GM19023 (cell line): Measurements from ENCODE around the gene SPATA3.

ENCODE experiments used
- ATAC-seq: cut with Tn5 transposase; IDR thresholded peaks from one replicate; pipeline ENCODE4 v1.9.1; 2021; ENCODE audit warnings: mild to moderate bottlenecking, moderate library complexity; ENCODE audit not compliant: unreplicated experiment

SPATA3 gene

DNA sequence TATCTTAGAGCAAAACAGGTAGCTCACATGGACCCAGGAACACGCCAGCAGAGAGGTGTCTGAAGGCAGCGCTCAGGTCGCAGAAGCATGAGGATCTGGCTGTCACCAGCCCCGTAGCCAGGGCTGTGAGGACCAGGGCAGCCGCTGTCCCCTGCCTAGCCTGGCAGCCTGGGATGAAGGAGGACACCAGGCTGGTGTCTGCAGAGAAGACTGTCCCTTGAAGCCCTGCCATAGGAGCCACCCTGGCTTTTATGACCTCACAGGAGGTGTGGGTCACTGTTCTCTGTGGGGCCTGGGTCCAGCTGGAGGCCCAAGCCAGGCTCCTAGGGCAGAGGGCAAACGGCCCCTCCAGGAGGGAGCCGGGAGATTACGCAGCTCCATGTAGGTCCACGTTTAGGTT, at the start of gene SPATA3:
TSS of gene SPATA3 (plus strand) at position 301 of the 400 bp plus-strand sequence. CDS start 113 bp downstream, outside the sequence.
- no peak for ATAC-seq

DNA sequence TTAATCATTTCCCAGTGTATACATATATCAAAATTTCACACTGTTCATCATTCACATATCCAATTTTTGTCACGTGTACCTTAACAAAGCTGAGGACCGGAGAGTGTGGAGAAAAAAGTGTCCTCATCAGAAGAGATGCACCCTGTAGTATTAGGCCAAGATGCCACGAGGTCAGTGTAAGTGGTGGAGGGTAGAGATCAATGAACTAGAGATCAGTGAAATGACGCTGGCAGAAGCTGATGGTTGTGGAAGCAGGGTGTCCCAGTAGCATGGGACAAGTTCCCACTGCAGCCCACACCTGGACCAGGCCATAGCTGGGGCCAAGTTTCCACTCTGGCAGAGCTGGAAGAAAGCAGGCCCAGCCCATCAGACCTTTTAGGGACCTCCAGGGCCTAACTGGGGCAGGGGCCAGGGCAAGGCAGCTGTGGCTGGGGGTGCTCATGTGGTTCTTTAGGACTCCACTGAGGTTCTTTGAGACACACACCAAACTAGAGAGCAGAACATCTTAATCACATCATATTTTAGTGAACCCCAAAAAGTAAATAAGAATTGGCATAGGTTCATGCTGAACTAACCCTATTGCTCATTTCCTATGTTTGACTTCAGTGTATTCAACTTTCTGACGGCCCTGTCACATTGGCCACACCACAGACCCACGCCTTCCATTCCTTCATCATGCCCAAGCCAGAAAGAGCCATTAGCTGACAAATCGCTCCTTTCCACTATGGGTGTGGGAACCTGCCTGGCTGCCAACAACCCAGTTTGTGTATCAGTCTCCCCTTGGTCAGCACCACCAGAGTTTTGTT, 49.3 kb upstream of the SPATA3 start:
- ATAC-seq: no peak

DNA sequence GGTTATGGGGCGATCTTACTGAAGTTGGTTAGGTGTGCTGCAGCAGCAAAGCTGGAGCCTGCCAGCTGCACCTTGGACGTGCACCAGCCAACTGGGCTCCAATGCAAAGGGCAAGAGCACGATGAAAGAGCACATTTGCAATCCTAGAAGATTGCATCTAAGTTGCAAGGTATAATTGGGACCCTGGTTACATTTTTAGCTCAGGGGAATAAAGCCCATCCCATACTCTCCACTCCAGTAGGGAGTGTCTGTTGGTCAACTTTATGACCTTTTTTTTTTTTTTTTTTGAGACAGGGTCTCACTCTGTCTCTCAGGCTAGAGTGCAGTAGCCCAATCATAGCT, 48.7 kb upstream of the SPATA3 start:
- ATAC-seq: no peak

DNA sequence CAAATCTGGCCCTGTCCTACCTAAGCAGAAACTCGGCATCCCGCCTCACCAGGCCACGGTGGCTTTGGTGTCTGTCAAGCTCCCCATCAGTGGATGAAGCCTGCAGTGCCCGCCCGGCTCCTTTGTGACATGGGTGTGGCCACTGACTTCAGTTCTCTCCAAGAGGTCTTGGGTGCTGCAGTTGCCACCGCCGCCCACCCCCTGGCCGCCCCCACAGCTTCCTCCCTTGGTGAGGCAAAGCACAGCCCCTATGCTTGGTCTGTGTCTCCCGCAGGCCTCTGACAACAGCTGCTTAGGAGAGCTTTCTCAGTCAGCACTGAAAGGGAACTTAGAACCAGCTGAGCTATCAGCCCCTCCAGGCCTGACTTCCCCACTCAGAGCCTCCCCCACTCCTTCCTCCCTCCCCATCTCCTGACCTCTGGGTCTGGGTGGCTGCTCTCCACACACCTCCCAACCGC, 48.0 kb upstream of the SPATA3 start:
- peak; percentile 32 for ATAC-seq

DNA sequence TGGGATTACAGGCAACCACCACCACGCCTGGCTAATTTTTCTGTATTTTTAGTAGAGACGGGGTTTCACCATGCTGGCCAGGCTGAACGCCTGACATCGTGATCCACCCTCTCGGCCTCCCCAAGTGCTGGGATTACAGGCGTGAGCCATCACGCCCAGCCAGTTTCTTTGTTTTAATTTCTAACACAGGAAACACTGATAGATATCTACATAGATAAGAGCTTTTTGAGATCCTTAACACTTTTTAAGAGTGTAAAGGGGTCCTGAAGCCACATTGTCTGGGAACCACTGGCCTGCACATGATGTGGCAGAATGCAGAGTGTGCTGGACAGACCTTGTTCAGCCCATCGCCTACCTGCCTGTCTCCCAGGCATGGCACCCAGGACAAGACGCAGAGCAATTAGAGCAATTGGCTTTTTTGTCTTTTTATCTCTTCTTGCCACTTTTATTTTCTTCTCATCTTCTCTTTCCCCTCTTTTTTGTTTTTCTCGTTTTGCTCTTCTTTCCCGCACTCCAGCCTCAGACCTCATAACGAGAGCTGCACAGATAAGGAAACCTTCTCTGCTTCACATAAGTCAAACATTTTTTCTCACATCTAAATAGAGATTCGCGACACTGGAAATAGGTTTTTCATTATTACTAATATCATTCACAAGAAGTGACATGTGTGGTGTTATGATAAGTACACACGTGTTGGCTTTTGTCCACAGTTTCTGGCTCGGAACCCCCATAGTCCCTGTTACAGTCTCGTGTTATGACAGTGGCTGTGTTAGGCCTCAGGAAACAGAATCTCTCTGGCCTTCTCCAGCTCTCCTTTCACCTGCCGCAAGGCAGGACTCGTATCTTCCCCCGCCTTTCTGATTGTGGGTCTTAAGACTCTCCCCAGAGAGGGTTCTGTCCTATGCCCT, 45.7 kb upstream of the SPATA3 start:
- peak; percentile 57 for ATAC-seq

DNA sequence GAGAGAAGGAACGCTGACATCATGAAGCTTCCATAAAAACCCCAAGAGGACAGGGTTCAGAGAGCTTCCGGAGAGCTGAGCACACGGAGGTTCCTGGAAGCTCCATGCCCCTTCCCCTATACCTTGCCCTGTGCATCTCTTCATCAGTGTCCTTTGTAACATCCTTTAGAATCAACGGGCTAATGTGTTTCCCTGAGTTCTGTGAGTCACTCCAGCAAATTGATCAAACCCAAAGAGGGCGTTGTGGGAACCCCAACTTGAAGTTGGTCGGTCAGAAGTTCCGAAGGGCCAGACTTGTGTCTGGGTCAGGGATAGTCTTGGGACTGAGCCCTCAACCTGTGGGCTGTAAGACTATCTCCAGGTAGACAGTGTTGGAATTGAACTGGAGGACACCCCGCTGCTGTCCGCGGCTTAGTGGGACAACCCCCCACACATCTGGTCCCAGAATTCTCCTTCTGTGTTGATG, 45.0 kb upstream of the SPATA3 start:
- ATAC-seq: no peak

DNA sequence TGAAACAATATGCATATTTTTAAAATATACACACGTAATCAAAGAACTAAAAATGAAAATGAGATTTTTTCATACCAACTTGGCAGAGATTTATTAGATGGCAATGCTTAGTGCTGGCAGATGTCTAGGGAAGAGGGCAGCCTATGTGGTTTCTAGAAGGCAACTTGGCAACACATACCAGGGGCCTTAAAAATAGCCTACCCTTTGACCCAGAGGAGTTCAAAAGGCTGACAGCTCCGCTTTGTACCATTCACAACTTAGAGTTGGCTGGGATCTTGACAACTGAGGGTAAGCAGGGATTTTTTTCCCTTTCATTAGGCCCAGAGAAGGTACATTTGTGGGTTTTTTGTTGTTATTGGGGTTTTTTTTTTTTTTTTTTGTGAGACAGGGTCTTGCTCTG, 44.5 kb upstream of the SPATA3 start:
- ATAC-seq: no peak

DNA sequence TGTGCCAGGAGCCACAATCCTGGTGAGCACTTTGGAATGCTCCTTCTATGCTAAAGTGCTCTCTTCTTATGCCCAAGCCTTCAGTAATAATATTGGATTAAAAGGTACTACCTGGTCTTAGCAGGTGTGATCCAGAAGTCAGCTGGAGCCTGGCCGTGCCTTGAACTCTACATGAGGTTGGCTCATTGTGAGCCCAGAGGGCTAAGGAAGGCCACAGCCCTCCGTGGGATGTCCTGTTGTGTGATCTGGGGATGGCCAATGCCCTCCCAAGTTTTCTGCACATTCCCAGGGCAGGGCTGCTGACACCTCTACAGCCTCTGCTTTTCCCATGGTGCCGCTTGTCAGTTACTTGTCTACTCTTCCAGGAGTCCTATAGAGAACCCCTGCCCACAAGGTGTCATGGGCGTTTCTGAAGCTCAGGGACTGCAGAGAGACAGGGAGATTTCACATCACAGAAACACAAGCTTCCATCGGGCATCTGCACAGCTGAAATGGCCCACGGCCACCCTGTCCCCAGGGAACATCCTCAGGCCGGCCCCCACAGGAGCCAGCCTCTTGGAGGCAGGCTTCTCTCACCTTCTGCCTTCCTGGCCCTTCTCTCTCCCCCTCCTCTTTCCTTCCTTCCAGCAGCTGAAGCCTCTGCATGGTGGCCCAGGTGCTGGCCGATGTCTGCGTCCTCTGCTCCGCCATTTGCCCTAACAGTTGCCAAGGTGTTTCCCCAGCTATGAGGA, 43.5 kb upstream of the SPATA3 start:
- ATAC-seq: no peak

DNA sequence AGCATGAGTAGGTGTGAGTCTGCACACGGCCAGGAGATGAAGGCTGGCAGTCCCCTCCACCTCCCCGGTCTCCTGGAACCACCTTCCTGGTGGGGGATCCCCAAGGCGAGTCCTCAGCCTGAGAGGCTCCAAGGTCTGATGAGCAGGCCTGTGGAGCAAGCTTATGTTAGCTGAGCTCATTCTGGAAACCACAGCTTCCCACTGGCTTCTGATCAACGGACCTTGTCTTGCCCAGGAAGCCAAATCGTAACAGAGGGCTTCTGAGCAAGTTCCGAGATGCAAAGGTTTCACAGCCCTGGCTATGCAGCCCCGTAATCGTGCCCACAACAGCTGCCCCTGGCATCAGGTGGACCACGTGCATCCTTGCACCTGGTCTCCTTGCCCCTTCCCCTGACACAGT, 42.1 kb upstream of the SPATA3 start:
- no peak for ATAC-seq

DNA sequence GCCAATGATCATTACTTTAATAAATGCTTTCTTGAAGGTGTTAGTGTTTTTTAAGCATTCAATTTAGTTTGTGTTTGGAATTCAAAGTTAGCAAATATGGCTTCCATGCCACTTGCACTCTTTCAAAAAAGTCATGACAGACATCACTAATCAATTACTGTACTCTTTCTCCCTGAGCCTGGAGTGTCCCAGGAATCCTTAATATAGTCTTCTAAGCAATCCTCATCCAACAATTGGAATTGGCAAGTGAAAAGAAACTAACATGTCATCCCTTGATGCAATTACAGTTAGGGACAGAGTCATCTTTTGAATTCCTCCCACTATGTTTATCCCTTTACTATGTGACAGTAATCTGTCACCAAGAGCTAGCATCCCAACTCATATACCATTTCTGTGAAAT, 41.2 kb upstream of the SPATA3 start:
- ATAC-seq: no peak

DNA sequence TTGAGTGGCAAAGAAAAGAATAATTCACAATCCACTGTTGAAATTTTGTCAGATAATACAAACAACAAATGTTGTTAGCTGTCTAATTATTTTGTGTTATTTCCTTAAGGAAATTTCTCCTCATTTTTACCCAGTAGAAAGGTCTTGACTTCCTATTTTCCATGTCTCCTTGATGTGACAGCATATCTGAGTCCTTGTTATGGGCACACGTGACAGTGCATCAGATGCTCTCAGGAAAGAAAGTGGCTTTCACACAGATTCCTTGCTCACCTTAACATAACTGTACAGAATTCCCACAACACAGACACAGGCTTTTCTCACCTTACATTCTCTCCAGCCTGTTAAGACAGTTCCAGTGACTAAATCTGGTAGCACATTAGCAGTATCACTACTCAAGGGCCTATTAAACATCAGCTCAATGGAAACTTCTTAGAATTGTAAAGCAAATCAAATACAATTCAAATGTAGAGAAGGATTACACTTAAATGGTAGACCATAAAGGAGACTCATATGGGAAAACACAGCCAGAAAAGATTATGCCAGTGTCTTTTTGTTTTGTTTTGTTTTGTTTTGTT, 40.7 kb upstream of the SPATA3 start:
- ATAC-seq: no peak

DNA sequence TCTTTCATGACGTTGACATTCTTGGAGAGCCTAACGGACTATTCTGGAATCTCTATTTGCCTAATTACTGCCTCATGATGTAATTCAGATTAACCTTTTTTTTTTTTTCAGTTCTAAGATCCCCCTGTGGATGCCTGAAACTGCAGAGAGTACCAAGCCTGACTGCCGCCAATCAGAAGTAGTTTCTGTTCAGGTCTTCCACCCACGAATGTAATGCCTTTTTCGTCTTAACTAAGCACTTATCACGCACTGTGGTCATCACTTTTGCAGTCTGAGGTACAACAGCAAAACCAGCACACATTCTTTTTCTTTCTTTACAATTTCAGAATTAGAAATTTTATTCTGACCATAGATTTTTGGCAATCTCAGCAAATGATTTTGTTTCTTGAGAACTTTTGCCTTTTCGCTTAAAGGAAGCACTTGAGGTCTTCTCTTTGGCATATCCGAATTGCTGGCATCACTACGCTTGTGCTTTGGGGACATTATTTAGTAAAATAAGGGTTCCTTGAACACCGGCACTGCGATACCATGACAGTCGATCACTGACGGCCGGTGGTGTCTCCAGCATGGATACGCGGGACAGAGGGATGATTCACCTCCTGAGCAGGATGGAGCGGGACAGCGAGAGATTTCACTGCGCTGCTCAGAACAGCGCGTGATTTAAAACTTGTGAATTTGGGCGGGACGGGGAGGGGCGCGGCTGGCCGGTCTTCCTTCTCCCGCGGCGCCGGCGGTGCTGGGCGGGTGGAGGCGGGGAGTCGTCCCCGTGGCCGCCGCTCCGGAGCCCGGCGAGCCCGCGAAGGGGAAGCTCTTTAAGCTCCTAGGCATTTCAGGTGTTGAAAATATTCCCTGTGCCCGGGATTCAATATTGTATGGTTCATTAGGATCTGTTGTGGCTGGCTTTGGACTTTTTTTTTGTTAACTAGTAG, 38.8 kb upstream of the SPATA3 start:
- ATAC-seq: peak; percentile 66

DNA sequence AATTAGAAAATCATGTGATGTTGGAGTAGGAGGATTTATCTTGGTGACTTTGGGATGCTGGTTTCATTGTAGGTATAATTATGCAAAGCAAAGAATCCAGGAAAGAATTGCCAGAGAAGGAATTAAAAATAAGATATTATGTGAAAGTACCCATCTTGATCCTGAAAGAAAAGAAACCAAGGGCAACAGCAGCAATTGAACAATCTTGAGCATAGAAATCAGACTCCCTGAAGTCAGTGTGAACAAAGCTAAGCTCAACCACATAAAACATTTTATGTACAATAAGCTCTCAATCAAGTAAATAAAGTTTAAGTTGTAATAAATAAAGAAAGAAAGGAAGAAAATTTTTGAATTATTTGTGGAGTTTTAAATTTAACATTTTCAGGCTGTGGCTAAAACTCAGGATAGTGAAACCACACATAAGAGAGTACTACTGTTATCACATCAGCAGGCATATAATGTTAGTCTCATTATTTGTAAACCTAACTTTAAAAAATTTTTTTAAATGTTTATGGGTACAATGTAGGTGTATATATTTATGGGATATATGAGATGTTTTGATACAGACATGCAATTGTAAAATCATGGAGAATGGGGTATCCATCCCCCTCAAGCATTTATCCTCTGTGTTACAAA, 38.0 kb upstream of the SPATA3 start:
- ATAC-seq: no peak

DNA sequence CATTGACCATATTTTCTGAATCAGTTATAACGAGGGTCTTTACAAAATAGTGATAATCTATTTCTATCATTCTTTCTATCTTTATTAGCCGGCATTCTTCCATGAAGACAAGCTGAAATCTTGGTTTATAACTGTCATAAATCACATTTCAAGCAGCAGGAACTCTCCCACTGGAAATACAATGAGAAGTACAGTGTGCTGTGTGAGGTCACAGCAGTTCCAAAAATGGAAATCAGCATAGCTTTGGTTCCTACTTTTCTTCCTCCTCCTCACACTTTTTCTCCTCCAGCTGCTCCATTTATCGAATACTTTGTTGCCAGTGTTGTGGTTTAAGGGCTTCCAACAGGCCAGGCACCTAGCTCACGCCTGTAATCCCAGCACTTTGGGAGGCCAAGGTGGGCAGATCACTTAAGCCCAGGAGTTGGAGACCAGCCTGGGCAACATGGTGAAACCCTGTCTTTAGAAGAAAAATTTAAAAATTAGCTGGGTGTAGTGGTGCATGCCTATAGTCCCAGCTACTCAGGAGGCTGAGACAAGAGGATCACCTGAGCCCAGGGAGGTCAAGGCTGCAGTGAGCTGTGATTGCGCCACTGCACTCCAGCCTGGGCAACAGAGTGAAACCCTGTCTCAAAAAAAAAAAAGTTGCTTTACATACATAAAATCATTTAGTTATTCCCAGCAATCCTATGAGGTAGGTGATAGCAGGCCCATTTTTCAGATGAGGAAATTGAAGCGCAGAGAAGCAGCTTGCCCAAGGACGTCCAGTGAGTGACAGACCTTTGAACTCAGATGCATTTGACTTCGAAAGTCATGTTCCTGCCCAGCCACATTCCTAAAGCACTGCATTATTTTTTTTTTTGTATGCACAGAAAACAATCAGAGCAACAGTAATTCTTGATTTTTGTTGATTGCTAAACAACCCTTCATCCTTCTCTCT, 36.8 kb upstream of the SPATA3 start:
- ATAC-seq: no peak

DNA sequence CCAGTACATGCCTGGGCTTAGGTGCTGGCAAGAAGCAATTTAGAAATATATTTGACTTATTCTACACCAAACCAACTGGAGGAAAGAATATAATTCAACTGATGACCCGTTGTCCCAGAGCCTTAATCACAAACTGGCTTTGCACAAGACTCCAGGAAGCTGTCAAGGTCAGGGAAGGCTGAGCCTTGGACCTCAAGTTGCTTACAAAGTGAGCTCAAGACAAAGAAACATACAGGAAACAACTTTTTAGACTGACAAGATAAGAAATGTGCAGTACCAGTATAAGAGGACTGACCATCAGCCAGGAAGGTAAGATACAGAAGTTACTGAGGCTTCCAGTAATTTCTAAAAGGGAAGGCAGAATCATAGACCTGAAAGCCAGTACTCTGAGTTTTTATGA, 35.9 kb upstream of the SPATA3 start:
- no peak for ATAC-seq

DNA sequence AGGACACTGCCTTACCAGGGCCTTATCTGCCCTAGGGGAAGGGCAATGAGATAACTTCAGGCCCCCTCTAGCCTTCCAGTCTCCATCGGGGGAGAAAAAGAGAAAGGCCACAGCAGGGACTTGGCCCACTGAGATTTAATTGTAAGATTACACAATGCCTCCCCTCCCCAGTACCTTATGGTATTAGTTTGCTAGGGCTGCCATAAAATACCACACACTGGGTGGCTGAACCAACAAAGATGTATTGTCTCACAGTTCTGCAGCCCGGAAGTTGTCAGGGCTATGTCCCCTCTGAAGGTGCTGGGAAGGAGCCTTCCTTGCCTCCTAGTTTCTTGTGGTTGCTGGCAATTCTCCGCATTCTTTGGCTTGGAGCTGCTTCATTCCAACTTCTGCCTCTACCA, 34.8 kb upstream of the SPATA3 start:
- no peak for ATAC-seq

DNA sequence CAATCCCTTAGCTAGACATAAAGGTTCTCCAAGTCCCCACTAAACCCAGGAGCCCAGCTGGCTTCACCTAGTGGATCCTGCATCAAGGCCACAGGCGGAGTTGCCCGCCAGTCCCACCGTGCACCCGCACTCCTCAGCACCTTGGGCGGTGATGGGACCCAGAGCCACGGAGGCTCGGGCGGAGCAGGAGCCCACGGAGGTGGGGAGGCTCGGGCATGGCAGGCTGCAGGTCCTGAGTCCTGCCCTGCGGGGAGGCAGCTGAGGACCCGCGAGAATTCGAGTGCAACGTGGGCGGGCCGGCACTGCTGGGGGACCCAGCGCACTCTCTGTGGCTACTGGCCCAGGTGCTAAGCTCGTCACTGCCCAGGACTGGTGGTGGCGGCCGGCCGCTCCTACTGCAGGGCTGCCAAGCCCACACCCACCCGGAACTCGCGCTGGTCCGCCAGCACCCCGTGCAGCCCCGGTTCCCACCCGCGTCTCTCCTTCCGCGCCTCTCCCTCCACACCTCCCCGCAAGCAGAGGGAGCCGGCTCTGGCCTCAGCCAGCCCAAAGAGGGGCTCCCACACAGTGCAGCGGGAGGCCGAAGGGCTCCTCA, 31.7 kb upstream of the SPATA3 start:
- no peak for ATAC-seq

DNA sequence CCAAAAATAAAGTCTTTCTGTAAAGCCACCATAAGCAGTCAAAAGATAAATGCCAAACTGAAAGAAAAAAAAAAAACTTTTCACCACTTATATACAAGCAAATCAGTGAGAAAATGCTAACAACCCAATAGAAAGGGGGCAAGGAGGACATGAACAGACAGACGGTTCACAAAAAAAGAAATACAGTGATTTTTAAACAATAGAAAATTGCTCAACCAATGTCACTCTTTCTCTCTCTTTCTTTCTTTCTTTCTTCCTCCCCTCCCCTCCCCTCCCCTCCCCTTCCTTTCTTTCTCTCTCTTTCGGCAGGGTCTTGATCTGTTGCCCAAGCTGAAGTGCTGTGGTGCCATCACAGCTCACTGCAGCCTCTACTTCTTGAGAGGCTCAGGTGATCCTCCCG, 28.8 kb upstream of the SPATA3 start:
- no peak for ATAC-seq
